H1 (cell line): Measurements from ENCODE around the gene RELA.

ENCODE experiments used
- CHD1 ChIP-seq: IDR thresholded peaks from 2 replicates; pipeline ENCODE4 v1.6.1; 2012; ENCODE audit warnings: low read depth, low read length, improper control_type of control experiment
- EGR1 ChIP-seq: IDR thresholded peaks from 2 replicates; pipeline ENCODE4 v1.6.1; 2011; ENCODE audit warnings: low read depth, low read length, borderline replicate concordance
- EP300 ChIP-seq, 2 experiments: IDR thresholded peaks; 1 replicate in 1 of 2; 2 replicates in 1 of 2; pipeline ENCODE4 v1.6.1; 2011 to 2012; ENCODE audit warnings: low read depth in 2 of 2, low read length in 2 of 2, mild to moderate bottlenecking in 2 of 2, borderline replicate concordance in 1 of 2, inconsistent platforms in 1 of 2, moderate library complexity in 1 of 2
- HDAC6 ChIP-seq: IDR thresholded peaks from one replicate; pipeline ENCODE4 v1.7.1; 2012; ENCODE audit warnings: low read depth, mild to moderate bottlenecking, inconsistent platforms, low read length, moderate library complexity
- JUND ChIP-seq: IDR thresholded peaks from 2 replicates; pipeline ENCODE4 v1.6.1; 2011; ENCODE audit warnings: mild to moderate bottlenecking, improper control_type of control experiment, low read length
- RBBP5 ChIP-seq: IDR thresholded peaks from 2 replicates; pipeline ENCODE4 v1.7.1; 2012; ENCODE audit warnings: low read depth, mild to moderate bottlenecking, inconsistent platforms, low read length, moderate library complexity, borderline replicate concordance
- RFX5 ChIP-seq: IDR thresholded peaks from 2 replicates; pipeline ENCODE4 v1.6.1; 2011; ENCODE audit warnings: low read depth, low read length, improper control_type of control experiment, borderline replicate concordance
- TF ChIP-seq, protein P1 (sequence below): IDR thresholded peaks from 2 replicates; pipeline ENCODE4 v1.6.1; 2011; ENCODE audit warnings: low read depth, mild to moderate bottlenecking, low read length; ENCODE audit not compliant: insufficient read depth
- TF ChIP-seq, protein P2 (sequence below): IDR thresholded peaks from 2 replicates; pipeline ENCODE4 v1.6.1; 2012; ENCODE audit warnings: inconsistent platforms
- TF ChIP-seq, protein P3 (sequence below): IDR thresholded peaks from 2 replicates; pipeline ENCODE4 v1.6.1; 2012; ENCODE audit warnings: low read length, inconsistent platforms
- TF ChIP-seq, protein P4 (sequence below), 3 experiments: IDR thresholded peaks; 1 replicate in 2 of 3; 2 replicates in 1 of 3; pipeline versions ENCODE4 v1.5.1 to v1.6.1; 2011; ENCODE audit warnings: low read length in 3 of 3, mild to moderate bottlenecking in 3 of 3, inconsistent platforms in 2 of 3, low read depth in 1 of 3, moderate library complexity in 1 of 3; ENCODE audit not compliant: insufficient read depth in 1 of 3; ENCODE audit errors: control extremely low read depth in 1 of 3
- TF ChIP-seq, protein P5 (sequence below): IDR thresholded peaks from 2 replicates; pipeline ENCODE4 v1.6.1; 2011; ENCODE audit warnings: low read length, improper control_type of control experiment

DNA sequence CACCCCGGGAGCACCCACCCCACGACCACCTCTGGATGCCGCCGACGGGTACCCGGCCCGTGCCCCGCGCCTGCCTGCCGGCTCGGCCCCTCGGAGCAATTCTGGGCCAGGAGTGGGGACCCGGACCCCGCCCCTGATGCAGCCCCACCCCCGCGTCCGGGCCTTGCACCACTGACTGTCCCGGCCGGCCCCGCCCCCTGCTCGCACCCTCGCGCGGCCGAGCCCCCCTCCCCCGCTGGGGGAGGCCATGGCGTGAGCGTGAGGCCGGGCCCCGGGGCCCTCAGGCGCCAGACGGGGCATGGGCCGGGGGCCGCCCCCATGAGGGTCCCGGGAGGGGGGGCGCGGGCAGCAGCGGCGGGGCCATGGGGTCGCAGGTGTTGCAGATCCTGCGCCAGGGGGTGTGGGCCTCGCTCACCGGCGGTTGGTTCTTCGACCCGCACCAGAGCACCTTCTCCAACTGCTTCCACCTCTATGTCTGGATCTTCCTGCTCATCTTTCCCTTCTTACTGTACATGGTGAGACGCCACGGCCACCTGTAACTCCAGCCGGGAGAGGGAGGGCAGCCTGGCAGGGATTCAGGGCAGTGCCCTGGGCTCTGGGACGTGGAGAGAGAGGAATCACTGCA is 46.7 kb downstream of the RELA start:
- TF ChIP-seq, protein P1, sequence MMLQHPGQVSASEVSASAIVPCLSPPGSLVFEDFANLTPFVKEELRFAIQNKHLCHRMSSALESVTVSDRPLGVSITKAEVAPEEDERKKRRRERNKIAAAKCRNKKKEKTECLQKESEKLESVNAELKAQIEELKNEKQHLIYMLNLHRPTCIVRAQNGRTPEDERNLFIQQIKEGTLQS: no peak
- TF ChIP-seq, protein P2, sequence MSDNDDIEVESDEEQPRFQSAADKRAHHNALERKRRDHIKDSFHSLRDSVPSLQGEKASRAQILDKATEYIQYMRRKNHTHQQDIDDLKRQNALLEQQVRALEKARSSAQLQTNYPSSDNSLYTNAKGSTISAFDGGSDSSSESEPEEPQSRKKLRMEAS: no peak
- TF ChIP-seq RFX5 (no peak), EP300 (IDR thresholded peaks at IDR 0.05; ENCODE audit: borderline replicate concordance in 1 of 2, low read depth in 2 of 2, low read length in 2 of 2) (no peak), RBBP5 (no peak), JUND (no peak), EGR1 (no peak), CHD1 (no peak), HDAC6 (no peak)
- TF ChIP-seq, protein P3, sequence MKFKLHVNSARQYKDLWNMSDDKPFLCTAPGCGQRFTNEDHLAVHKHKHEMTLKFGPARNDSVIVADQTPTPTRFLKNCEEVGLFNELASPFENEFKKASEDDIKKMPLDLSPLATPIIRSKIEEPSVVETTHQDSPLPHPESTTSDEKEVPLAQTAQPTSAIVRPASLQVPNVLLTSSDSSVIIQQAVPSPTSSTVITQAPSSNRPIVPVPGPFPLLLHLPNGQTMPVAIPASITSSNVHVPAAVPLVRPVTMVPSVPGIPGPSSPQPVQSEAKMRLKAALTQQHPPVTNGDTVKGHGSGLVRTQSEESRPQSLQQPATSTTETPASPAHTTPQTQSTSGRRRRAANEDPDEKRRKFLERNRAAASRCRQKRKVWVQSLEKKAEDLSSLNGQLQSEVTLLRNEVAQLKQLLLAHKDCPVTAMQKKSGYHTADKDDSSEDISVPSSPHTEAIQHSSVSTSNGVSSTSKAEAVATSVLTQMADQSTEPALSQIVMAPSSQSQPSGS: no peak
- TF ChIP-seq, protein P4, sequence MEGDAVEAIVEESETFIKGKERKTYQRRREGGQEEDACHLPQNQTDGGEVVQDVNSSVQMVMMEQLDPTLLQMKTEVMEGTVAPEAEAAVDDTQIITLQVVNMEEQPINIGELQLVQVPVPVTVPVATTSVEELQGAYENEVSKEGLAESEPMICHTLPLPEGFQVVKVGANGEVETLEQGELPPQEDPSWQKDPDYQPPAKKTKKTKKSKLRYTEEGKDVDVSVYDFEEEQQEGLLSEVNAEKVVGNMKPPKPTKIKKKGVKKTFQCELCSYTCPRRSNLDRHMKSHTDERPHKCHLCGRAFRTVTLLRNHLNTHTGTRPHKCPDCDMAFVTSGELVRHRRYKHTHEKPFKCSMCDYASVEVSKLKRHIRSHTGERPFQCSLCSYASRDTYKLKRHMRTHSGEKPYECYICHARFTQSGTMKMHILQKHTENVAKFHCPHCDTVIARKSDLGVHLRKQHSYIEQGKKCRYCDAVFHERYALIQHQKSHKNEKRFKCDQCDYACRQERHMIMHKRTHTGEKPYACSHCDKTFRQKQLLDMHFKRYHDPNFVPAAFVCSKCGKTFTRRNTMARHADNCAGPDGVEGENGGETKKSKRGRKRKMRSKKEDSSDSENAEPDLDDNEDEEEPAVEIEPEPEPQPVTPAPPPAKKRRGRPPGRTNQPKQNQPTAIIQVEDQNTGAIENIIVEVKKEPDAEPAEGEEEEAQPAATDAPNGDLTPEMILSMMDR (IDR thresholded peaks at IDR 0.05; ENCODE audit: control extremely low read depth in 1 of 3, insufficient read depth in 1 of 3, low read depth in 1 of 3, low read length in 3 of 3): no peak
- TF ChIP-seq, protein P5, sequence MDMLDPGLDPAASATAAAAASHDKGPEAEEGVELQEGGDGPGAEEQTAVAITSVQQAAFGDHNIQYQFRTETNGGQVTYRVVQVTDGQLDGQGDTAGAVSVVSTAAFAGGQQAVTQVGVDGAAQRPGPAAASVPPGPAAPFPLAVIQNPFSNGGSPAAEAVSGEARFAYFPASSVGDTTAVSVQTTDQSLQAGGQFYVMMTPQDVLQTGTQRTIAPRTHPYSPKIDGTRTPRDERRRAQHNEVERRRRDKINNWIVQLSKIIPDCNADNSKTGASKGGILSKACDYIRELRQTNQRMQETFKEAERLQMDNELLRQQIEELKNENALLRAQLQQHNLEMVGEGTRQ: no peak
